Suprapubic skin (tissue), 3 donors: ENCODE data around the gene TSEN54.

Experiments
- POLR2AphosphoS5 ChIP-seq, 3 donors: sonication (generic); formaldehyde crosslinking; IDR thresholded peaks; one replicate each; pipeline ENCODE4 v1.6.1; 2017; ENCODE audit warnings: antibody characterized with exemption in 3 of 3
- TF ChIP-seq, protein P1 (sequence below), 2 donors: fragments of 200-600 bp in 1 of 2; fragments of 450-650 bp in 1 of 2; sonication (generic) in 1 of 2; IDR thresholded peaks; one replicate each; pipeline ENCODE4 v1.5.1; 2016 to 2019; ENCODE audit warnings: antibody characterized with exemption in 2 of 2, mild to moderate bottlenecking in 1 of 2, moderate library complexity in 1 of 2

DNA sequence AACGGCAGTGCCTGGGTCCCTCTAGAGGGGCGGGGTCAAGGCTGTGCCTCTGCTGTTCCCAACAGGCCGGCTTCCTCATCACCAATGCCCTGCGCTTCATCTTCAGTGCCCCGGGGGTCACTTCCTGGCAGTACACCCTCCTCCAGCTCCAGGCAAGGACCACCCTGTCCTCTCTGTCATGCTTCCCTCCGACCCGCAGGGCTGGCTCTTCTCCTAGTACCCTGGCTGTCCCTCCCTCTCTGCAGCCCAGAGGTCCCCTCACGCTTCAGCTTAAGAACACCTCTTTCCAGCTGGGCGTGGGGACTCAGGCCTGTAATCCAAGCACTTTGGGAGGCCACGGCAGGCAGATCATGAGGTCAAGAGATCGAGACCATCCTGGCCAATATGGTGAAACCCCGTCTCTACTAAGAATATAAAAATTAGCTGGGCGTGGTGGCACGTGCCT, 26.8 kb upstream of the TSEN54 start:
- TF ChIP-seq, protein P1, sequence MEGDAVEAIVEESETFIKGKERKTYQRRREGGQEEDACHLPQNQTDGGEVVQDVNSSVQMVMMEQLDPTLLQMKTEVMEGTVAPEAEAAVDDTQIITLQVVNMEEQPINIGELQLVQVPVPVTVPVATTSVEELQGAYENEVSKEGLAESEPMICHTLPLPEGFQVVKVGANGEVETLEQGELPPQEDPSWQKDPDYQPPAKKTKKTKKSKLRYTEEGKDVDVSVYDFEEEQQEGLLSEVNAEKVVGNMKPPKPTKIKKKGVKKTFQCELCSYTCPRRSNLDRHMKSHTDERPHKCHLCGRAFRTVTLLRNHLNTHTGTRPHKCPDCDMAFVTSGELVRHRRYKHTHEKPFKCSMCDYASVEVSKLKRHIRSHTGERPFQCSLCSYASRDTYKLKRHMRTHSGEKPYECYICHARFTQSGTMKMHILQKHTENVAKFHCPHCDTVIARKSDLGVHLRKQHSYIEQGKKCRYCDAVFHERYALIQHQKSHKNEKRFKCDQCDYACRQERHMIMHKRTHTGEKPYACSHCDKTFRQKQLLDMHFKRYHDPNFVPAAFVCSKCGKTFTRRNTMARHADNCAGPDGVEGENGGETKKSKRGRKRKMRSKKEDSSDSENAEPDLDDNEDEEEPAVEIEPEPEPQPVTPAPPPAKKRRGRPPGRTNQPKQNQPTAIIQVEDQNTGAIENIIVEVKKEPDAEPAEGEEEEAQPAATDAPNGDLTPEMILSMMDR (IDR thresholded peaks at IDR 0.05), result no peak
- TF ChIP-seq POLR2AphosphoS5 (IDR thresholded peaks at IDR 0.05), result no peak
